Keratinocyte (primary cell): ENCODE measurements around the gene CMTM7.
"Not testable (repeated sequence)": the region's sequence is repeated elsewhere in the genome, so short reads cannot be mapped to it uniquely, and the experiment has no call there.

Experiments used
- EZH2 ChIP-seq: IDR thresholded peaks from one replicate; pipeline ENCODE4 v1.6.1; 2012; ENCODE audit warnings: inconsistent platforms, mild to moderate bottlenecking, low read length, moderate library complexity
- TF ChIP-seq, protein P1 (sequence below), 3 experiments: IDR thresholded peaks in 1 of 3; conservative IDR thresholded peaks in 1 of 3; optimal IDR thresholded peaks in 1 of 3; 2 replicates in 2 of 3; 3 replicates in 1 of 3; pipeline versions ENCODE3 to v1.5.1; 2011; ENCODE audit warnings: low read length in 3 of 3, mild to moderate bottlenecking in 3 of 3, moderate library complexity in 2 of 3, control low read depth in 1 of 3, inconsistent platforms in 1 of 3; ENCODE audit not compliant: insufficient read depth in 2 of 3; ENCODE audit errors: extremely low read depth in 1 of 3

- TF ChIP-seq EZH2 = not testable (repeated sequence)
- TF ChIP-seq, protein P1, sequence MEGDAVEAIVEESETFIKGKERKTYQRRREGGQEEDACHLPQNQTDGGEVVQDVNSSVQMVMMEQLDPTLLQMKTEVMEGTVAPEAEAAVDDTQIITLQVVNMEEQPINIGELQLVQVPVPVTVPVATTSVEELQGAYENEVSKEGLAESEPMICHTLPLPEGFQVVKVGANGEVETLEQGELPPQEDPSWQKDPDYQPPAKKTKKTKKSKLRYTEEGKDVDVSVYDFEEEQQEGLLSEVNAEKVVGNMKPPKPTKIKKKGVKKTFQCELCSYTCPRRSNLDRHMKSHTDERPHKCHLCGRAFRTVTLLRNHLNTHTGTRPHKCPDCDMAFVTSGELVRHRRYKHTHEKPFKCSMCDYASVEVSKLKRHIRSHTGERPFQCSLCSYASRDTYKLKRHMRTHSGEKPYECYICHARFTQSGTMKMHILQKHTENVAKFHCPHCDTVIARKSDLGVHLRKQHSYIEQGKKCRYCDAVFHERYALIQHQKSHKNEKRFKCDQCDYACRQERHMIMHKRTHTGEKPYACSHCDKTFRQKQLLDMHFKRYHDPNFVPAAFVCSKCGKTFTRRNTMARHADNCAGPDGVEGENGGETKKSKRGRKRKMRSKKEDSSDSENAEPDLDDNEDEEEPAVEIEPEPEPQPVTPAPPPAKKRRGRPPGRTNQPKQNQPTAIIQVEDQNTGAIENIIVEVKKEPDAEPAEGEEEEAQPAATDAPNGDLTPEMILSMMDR (optimal IDR thresholded peaks at IDR 0.05 in 1 of 3, IDR thresholded peaks at IDR 0.05 in 1 of 3, conservative IDR thresholded peaks at IDR 0.05 in 1 of 3; ENCODE audit: extremely low read depth in 1 of 3, insufficient read depth in 2 of 3, low read length in 3 of 3) = not testable (repeated sequence)
Observed at GRCh38 chr3:32466808-32467207, 75.2 kb downstream of the CMTM7 start.
